GM12892 (cell line): ENCODE data around the gene GATA2.

Experiments used
- POLR2AphosphoS5 ChIP-seq: IDR thresholded peaks from 2 replicates; pipeline ENCODE4 v1.6.1; 2011; ENCODE audit warnings: low read depth, low read length, control low read depth
- TAF1 ChIP-seq: IDR thresholded peaks from 2 replicates; pipeline ENCODE4 v1.6.1; 2011; ENCODE audit warnings: low read depth, mild to moderate bottlenecking, control low read depth, low read length, borderline replicate concordance

DNA sequence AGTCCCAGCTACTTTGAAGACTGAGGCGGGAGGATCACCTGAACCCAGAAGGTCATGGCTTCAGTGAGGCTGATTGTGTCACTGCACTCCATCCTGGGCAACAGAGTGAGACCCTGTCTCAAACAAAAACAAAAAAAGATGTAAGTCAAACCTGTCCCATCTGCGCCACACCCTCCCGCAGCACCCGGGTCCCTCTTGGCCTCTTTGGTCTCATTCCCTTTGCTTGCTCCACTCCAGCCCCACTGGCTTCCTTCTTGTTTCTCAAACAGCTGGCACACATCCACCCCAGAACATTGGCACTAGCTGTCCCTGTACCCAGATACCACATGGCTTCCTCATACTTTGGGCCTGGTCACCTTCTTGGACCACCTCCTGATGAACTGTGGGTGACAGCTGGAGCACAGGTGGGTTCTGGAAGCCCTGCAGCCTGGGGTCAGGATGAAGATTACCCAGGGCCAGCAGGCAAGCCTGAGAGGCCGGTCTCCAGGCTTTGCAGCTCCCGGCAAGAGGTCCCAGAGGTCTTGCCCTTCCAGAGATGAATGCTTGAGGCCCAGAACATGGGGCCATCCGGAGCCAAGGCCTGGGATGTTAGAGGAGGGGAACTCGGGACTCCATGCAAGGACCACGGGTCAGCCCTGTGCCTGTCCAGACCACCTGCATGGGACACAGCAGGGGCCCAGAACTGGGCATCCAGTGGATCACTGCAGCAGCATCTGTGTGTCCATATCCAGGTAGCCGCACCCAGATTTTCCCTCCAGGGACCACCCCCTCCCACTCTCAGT, 10.9 kb upstream of the GATA2 start:
- TF ChIP-seq POLR2AphosphoS5 (no peak), TAF1 (no peak)
